GM21825 (cell line): Measurements from ENCODE around the gene ANKRD55.
"Not testable (repeated sequence)": the region's sequence is repeated elsewhere in the genome, so short reads cannot be mapped to it uniquely, and the experiment has no call there.

ENCODE experiments used
- ATAC-seq: cut with Tn5 transposase; IDR thresholded peaks from one replicate; pipeline ENCODE4 v1.9.1; 2021; ENCODE audit warnings: mild to moderate bottlenecking, moderate library complexity; ENCODE audit not compliant: unreplicated experiment

ANKRD55 gene

DNA sequence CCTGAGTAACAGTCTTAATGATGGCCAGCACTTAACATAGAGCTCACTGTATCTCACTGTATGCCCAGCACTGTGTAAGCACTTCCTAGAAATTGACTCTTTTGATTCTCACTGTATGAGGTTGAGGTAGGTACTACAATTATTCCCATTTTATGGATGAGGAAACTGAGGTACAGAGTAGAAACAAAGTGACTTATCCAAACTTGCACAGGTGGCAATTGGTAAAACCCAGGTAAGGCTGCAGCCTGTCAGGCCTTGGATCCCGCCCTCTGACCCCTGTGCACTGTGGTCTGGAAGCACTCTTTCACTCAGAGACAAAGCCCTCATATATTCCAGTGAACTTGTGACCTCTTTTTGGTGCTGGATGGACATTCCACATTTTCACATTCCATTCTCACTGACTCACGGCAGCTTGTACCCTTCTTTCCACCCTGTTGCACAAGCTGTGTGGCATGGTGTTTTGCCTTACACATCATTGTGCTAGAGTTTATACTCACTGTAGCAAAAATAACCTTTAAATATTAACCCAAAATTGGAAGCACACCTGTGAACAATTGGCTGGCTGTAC, 21.7 kb downstream of the ANKRD55 start:
- ATAC-seq, result no peak

DNA sequence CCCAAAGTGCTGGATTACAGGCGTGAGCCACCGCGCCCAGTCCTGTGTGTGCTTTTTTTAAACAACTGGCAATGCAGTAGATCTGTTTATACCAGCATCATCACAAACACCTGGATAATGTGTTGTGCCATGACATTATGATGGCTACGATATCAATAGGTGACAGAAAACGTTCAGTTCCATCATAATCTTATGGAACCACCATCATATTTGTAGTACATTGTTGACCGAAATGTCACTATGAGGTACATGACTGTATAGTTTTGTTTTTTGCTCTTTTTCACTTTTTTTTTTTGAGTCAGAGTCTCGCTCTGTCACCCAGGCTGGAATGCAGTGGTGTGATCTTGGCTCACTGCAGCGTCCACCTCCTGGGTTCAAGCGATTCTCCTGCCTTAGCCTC, 24.4 kb downstream of the ANKRD55 start:
- ATAC-seq, result no peak

DNA sequence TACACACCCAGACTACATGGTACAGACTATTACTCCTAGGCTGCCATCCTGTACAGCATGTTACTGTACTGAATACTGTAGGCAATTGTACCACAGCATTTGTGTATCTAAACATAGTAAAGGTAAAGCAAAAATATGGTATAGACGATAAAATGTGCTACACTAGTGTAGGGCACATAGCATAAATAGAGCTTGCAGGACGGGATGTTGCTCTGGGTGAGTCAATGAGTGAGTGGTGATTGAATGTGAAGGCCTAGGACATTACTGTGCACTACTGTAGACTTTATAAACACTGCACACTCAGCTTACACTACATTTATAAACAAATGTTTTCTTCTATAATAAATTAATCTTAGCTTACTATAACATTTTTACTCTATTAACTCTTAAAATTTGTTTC, 25.6 kb downstream of the ANKRD55 start:
- no peak for ATAC-seq

DNA sequence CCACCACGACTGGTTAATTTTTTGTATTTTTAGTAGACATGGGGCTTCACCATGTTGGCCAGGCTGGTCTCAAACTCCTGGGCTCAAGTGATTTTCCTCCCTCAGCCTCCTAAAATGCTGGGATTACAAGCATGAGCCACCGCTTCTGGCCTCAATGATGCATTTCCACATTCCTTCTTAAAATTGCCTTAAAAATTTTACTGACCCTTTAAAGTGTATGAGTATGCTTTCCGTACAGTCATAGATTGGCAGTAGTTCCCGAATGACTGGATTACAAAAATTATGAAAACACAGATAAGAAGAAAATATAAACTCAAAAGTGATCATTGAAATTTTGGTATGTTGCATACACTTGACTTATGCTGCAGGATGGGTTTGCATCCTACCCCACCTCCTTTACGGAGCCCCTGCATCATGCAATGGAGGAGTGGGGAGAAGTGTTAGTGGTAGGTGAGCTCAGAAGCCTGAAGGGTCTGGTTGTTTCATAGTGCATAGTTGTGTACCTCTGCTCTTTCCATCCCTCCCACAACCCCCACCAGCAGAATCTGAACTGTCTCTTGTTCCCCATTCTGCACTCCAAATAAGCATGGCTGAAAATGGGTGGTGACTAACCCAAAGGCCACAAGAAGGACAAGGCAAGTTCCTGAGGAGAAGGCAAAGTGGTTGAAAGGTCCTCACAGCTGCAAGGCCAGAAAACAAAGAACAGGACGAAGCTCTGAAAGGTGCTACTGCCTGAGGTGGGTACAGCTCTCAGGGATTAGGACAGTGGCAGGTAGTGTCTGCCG, 26.8 kb downstream of the ANKRD55 start:
- ATAC-seq, result no peak

- ATAC-seq, result not testable (repeated sequence)
Observed at GRCh38 chr5:56203936-56204335, 29.2 kb downstream of the ANKRD55 start.

GRCh38 chr5:56202483-56202882, 30.6 kb downstream of the ANKRD55 start:
- no peak for ATAC-seq

DNA sequence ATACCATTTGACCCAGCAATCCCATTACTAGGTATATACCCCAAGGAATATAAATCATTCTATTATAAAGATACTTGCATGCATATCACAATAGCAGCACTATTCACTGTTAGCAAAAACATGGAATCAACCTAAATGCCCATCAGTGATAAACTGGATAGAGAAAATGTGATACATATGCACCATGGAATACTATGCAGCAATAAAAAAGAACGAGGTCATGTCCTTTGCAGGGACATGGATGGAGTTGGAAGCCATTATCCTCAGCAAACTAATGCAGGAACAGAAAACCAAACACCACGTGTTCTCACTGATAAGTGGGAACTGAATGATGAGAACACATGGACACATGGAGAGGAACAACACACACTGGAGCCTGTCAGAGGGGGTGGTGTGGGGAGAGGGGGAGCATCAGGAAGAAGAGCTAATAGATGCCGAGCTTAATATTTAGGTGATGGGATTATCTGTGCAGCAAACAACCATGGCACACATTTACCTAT, 31.3 kb downstream of the ANKRD55 start:
- not testable (repeated sequence) for ATAC-seq

- peak; percentile 98 for ATAC-seq
Observed at GRCh38 chr5:56200971-56201666, 32.0 kb downstream of the ANKRD55 start.

GRCh38 chr5:56195016-56195415, 38.1 kb downstream of the ANKRD55 start:
- ATAC-seq, result no peak

- ATAC-seq, result no peak
Observed at GRCh38 chr5:56192246-56192645, 40.9 kb downstream of the ANKRD55 start.

DNA sequence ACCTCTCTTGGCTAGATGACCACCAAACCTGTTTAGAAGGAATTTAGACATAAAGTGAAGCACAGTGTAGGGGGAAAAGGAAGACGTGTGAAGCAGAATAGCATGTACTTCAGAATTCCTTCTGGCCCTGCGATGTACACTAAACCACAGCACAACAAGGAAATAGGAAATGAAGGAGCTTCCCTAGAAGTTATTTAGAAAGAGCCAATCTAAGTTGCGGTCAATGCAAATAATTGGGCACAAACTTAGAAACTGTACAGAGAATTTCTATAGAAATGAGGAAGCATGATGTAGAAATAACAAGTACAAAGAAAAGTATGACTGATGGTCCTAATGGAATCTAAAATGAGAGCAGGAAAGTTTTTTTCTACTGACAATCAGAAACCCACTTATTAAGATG, 41.5 kb downstream of the ANKRD55 start:
- no peak for ATAC-seq

GRCh38 chr5:56190497-56190896, 42.6 kb downstream of the ANKRD55 start:
- no peak for ATAC-seq

GRCh38 chr5:56185768-56186311, 47.3 kb downstream of the ANKRD55 start:
- no peak for ATAC-seq

DNA sequence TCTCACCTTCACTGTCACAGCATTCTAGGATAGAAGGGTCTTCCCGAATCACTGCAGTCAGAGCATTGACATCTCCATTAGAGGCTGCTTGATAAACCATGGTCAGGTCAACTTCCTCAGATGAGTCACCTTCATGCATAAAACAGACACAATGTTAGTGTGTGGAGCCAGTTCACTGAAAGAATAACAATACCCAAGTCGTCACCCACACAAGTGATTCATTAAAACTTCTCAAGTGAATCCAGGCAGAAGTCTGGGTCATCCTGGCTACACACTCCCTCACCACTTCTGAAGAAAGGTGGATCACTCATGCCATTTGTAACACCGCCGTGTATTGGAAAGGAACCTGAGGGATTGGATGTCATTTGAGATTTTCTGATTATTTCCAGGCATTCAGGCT, 49.6 kb downstream of the ANKRD55 start:
- ATAC-seq, result no peak

- no peak for ATAC-seq
Observed at GRCh38 chr5:56179442-56179841, 53.7 kb downstream of the ANKRD55 start.

- ATAC-seq, result no peak
Observed at GRCh38 chr5:56178823-56179222, 54.3 kb downstream of the ANKRD55 start.

DNA sequence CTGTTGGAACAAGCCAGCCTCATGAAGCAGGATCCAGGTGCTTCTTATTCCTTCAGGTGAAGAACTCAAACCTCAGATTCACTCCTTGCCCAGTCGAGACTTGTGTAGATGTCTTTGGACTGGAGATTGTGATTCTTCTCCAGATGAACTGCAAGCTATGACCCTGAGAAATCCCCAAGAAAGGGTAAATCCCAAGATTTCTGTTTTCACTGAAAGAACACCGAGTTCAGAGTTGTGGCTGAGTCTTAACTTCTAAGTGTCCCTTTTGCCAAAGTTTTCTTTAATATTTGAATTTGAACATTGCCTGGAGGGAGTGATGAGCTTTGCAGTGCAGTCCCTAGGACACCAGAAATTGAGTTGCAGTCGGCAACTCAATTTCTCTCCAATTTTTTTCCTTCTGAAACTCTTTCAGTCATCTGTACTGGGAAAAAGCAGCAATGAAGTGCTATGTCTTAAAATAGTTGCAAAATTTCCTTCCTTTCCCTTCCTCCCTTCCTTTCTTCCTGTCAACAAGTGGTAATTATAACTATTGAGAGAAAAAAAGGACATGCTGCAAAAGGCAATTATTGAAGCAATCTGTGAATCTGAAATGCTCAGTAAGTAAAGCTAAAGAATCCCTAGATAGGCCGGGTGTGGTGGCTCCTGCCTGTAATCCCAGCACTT, 56.1 kb downstream of the ANKRD55 start:
- no peak for ATAC-seq

DNA sequence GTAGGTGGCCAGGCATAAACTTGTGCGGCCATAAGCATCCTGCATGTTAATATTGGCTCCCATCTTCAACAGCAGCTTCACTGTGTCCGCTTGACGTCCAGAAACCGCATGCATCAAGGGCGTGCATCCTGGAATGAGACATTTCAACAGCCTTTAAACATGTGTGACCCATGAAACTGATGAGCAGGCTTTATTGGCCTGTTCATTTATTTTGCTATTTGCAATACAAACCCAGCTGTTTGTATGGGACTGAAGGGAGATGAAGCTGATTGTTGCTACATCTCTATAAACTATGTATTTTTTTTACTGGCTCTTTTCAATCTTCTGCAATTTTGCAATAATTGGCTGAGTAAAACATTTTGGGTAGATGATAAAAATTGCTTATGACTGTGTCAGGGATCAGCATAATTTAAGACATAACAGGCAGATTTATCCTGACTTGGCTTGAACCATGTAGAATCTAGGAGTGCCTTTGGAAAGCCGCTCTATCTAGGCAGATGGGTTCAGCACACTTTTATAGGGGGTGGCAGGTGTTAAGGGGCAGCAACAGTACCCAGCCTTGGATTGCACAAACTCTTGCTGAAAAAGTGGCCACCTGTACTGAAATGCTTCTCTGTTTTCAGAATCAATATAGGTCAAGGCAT, 56.9 kb downstream of the ANKRD55 start:
- no peak for ATAC-seq

- ATAC-seq, result no peak
Observed at GRCh38 chr5:56175488-56175887, 57.6 kb downstream of the ANKRD55 start.

DNA sequence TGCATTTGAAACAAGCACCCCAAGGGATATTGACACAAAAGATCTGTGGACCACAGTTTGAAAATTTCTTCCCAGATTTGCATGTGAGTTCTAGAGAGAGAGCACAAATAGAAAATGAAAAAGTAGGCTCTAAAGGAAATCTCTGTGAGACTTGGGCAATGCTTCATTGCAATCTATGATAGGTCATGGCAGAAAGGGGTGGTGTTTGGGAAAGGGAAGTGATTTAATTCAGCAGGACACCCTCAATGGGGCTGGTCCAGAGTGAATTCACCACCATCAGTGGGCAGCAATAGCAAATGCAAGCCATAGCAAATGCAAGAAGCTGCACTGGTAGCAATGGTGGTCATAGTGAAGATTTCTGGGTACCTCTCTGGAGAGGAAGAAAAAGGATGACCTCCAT, 58.1 kb downstream of the ANKRD55 start:
- ATAC-seq, result no peak

DNA sequence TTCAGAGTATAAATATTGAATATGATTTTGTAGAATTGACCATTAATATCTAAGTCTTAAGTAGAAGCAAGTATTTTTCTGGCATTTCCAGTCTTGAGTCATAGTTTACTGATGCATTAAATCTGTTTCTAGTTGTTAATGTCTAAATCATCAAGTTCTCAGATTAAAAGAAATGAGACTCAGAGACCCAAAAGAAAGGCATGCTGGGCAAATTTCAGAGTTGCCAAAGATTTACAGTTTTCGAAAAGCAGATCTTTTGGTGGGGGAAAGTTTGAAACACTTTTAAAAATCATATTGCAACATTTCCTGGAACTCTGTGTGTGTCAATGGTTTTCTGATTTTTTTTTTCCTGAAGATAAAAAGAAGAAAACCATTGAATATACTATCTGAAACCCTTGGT, 60.9 kb downstream of the ANKRD55 start:
- ATAC-seq, result no peak
